Endothelial cell of umbilical vein (primary cell): ENCODE measurements around the gene HNRNPL.

Source experiments
- CTCF ChIP-seq, 2 donors: IDR thresholded peaks; 1 replicate in 1 of 2; 2 replicates in 1 of 2; pipeline ENCODE4 v1.5.1; 2011; ENCODE audit warnings: low read length in 2 of 2, mild to moderate bottlenecking in 2 of 2, moderate library complexity in 2 of 2, control low read depth in 1 of 2, inconsistent platforms in 1 of 2, low read depth in 1 of 2; ENCODE audit not compliant: insufficient read depth in 1 of 2; ENCODE audit errors: extremely low read depth in 1 of 2
- EZH2 ChIP-seq: IDR thresholded peaks from 2 replicates; pipeline ENCODE4 v1.6.1; 2012; ENCODE audit warnings: borderline replicate concordance, low read depth, mild to moderate bottlenecking, moderate library complexity, low read length, inconsistent platforms; ENCODE audit not compliant: severe bottlenecking
- GATA2 ChIP-seq: IDR thresholded peaks from 2 replicates; pipeline ENCODE4 v1.7.0; 2011; ENCODE audit warnings: low read depth, mild to moderate bottlenecking, moderate library complexity, mixed read lengths, low read length; ENCODE audit not compliant: insufficient read length, insufficient read depth
- POLR2A ChIP-seq: IDR thresholded peaks from 2 replicates; pipeline ENCODE4 v1.6.1; 2012; ENCODE audit warnings: low read depth, mild to moderate bottlenecking, control low read depth, low read length

- TF ChIP-seq EZH2: no peak
- no peak for TF ChIP-seq CTCF (IDR thresholded peaks at IDR 0.05; ENCODE audit: extremely low read depth in 1 of 2, insufficient read depth in 1 of 2, low read depth in 1 of 2, low read length in 2 of 2)
- TF ChIP-seq GATA2: no peak
- no peak for TF ChIP-seq POLR2A
Observed at GRCh38 chr19:38898788-38899446, 49.1 kb upstream of the HNRNPL start.
